HFF-Myc (cell line): Measurements from ENCODE around the gene DTYMK.

Experiments
- DNase-seq: peaks from one replicate; pipeline ENCODE4 v3.0.0-alpha.2; 2011; ENCODE audit warnings: low read depth; ENCODE audit errors: extremely low read depth
- H3K4me3 ChIP-seq: replicated peaks from 2 replicates; pipeline ENCODE4 v1.5.1; 2011; ENCODE audit warnings: low read depth, mild to moderate bottlenecking, control low read depth, low read length
- TF ChIP-seq, protein P1 (sequence below): IDR thresholded peaks from 2 replicates; pipeline ENCODE4 v1.5.1; 2012; ENCODE audit warnings: mild to moderate bottlenecking, low read depth, low read length, control low read depth; ENCODE audit errors: missing control alignments

The DTYMK gene

DNA sequence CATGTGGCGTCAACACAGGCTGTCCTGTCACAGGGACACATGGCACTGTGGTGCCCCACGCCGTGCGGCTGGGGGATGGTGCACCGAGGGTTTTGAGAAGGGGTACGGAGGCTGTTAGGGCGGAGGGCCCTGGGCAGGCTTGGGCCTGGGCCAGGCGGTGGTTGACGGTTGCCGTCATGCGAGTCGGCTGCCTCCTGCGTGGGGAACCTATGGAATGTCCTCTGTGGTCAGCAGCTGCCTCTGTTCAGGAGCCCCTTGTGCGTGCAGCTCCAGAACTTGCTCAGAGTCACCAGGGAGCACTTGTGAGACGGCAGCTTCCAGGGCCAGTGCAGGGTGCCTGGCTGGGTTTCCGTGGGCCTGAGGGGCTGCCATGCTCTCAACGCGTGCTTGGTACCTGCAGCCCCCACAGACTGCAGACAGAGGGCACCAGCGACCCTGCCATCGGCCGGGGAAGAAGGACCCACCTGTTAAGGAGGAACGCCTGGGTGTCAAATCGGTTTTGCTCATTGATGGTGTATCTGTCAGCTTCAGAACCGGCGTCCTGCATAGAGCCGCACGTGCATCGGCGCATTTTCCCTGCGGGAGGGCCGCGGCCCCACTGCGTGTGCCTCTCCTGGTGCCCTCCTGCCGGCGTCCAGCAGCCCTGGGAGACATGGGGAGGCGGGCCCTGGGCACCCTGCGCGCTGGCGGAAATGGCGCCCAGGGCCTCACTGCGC is 37.8 kb upstream of the DTYMK start:
- H3K4me3 ChIP-seq: no peak overlapping the region
- DNase-seq: no peak
- TF ChIP-seq, protein P1, sequence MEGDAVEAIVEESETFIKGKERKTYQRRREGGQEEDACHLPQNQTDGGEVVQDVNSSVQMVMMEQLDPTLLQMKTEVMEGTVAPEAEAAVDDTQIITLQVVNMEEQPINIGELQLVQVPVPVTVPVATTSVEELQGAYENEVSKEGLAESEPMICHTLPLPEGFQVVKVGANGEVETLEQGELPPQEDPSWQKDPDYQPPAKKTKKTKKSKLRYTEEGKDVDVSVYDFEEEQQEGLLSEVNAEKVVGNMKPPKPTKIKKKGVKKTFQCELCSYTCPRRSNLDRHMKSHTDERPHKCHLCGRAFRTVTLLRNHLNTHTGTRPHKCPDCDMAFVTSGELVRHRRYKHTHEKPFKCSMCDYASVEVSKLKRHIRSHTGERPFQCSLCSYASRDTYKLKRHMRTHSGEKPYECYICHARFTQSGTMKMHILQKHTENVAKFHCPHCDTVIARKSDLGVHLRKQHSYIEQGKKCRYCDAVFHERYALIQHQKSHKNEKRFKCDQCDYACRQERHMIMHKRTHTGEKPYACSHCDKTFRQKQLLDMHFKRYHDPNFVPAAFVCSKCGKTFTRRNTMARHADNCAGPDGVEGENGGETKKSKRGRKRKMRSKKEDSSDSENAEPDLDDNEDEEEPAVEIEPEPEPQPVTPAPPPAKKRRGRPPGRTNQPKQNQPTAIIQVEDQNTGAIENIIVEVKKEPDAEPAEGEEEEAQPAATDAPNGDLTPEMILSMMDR: peak; percentile 23

DNA sequence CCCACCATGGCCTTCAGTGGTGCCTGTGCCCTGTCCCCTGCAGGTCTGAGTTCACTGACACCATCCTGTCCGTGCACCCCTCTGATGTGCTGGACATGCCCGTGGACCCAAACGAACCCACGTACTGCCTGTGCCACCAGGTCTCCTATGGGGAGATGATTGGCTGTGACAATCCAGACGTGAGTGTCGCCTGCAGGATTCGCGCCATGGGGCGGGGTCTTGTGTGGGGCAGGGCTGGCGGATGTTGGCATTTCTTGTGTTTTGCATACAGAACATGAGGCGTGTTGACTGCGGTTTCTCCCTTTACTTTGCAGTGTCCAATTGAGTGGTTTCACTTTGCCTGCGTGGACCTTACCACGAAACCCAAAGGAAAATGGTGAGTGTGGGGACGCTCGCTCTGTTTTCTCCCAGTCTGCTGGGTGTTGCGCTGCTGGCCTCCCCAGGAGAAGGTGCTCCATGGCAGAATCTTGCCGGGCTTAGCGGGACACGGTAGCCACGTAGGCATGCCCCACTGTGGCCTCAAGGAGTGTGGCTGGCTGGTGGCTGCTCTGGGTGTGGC is 36.4 kb upstream of the DTYMK start:
- no peak for DNase-seq
- TF ChIP-seq, protein P1: no peak

DNA sequence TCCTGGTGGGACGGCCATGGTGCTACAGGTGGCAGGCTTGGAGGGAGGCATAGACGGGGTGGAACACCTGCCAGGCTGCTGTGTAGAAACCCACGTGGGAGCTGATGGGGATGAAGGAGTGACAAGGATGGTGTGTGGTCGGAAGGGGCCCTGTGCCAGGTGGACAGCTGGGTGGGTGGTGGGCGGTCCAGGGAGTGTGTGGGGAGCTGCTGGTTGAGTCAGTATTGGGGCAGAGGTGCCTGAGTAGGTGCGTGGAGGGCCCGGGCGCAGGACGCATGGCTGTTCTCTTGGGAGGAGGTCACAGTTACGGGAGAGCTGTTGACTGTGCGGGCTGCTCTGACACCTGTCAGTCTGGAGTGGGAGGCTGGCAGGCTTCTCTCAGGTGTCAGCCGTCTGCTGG is 35.2 kb upstream of the DTYMK start:
- TF ChIP-seq, protein P1: no peak
- no peak for DNase-seq
- H3K4me3 ChIP-seq: no peak overlapping the region

More for the DNA sequence above, 36.4 kb upstream of the DTYMK start:
- H3K4me3 ChIP-seq: no peak overlapping the region

DNA sequence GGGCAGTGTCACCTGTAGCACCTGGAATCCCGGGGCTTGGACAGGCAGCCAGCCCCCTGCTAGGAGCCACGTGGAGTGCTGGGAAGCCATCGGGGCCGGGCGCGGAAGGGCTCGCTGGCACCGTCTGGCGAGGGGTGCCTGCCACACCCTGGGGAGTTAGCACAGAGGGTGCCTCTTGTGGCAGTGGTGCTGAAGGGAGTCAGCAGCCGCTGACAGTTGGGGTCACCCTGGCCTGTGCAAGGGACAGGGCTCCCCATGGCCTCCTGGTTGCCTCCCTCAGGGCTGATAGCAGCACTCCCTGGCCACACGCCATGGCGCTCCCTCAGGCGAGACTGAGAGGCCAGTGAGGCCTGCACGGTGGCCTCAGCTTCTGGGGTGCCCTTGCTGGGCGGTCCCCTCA is 33.9 kb upstream of the DTYMK start:
- TF ChIP-seq, protein P1: no peak
- H3K4me3 ChIP-seq: no peak overlapping the region
- DNase-seq: no peak

DNA sequence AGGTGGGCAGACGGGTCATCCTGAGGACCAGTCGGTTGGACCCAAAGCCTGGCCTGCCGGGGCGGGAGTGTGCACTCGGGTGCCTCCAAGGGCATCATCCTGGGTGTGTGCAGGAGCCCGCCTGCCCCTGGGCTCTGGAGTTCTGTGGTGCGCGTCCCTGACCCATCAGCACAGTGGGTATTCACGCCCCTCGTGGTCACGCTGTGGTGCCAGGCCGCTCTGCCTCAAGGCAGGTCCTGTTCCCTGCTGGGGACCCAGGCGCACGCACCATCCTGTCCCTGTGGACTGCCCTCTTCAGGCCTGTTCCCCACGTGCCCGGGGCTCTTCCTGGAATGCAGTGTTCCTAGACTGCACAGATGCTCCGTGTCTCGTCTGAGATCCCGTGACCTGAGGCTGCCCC is 33.5 kb upstream of the DTYMK start:
- DNase-seq: no peak
- TF ChIP-seq, protein P1: no peak
- H3K4me3 ChIP-seq: no peak overlapping the region

DNA sequence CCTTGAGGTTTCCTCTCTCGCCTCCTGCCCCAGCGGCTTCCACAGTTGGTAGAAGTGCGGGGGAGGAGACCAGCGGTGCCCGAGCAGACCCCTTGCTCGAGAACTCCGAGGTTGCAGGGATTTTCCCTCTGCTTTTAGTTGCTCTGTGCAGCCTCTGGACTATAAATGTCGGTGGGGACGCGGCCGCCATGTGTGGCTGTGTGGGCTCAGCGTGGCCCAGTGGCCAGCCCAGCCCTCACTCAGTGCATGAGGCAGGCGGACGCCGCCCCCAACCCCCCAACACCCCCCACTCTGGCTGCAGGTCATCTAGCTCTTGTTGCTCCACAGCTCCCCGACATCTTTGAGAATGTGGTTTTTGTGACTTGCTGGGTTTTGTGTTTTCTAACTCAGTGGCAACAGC is 32.5 kb upstream of the DTYMK start:
- TF ChIP-seq, protein P1: no peak
- no peak for DNase-seq
- H3K4me3 ChIP-seq: no peak overlapping the region
